ENCODE results near the gene RAB27B. TPM values are rescaled to one million over a fixed set of nuclear protein-coding genes. Genes with fewer than 3 reads are reported as not detected.

The RAB27B gene
- total RNA-seq, 2 experiments from 2014 or later, result 2.4 to 2.5 TPM

- CTCF ChIA-PET, result no interaction called here
- no peaks in the 10 kb centered on the region for H3K9me3 Mint-ChIP-seq
- no peaks in the 10 kb centered on the region for H3K4me1 Mint-ChIP-seq (ENCODE audit: low read depth)
- Histone ChIP-seq H3K4me1 (ENCODE audit: insufficient read depth, low read length) (no peaks in the 10 kb centered on the region), H3K4me3 (ENCODE audit: low read length) (no peak overlapping the region), H3K27ac (ENCODE audit: low read depth in 1 of 2, low read length in 2 of 2) (no peak overlapping the region), H3K27me3 (ENCODE audit: control insufficient read depth in 1 of 2, insufficient read depth in 2 of 2, low read length in 2 of 2) (no peaks in the 10 kb centered on the region), H3K36me3 (ENCODE audit: insufficient read depth, low read length) (no peaks in the 10 kb centered on the region), H3K9me3 (ENCODE audit: control insufficient read depth in 1 of 2, insufficient read depth in 1 of 2, low read length in 2 of 2) (no peaks in the 10 kb centered on the region)
- no peak overlapping the region for H3K4me3 Mint-ChIP-seq
- no peaks in the 10 kb centered on the region for H3K36me3 Mint-ChIP-seq (ENCODE audit: low read depth)
- TF ChIP-seq, protein P1, sequence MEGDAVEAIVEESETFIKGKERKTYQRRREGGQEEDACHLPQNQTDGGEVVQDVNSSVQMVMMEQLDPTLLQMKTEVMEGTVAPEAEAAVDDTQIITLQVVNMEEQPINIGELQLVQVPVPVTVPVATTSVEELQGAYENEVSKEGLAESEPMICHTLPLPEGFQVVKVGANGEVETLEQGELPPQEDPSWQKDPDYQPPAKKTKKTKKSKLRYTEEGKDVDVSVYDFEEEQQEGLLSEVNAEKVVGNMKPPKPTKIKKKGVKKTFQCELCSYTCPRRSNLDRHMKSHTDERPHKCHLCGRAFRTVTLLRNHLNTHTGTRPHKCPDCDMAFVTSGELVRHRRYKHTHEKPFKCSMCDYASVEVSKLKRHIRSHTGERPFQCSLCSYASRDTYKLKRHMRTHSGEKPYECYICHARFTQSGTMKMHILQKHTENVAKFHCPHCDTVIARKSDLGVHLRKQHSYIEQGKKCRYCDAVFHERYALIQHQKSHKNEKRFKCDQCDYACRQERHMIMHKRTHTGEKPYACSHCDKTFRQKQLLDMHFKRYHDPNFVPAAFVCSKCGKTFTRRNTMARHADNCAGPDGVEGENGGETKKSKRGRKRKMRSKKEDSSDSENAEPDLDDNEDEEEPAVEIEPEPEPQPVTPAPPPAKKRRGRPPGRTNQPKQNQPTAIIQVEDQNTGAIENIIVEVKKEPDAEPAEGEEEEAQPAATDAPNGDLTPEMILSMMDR (IDR thresholded peaks at IDR 0.05), result peak; percentile 26
- DNase-seq, result no peak
- ATAC-seq (ENCODE audit: poor library complexity), result no peak
- intact Hi-C loops (cut with DNase I, micrococcal nuclease), result no loop called here
- no peak overlapping the region for H3K27ac Mint-ChIP-seq
- POLR2A ChIA-PET, result no interaction called here
- no peaks in the 10 kb centered on the region for H3K27me3 Mint-ChIP-seq
These were observed 71.2 kb downstream of the RAB27B start for GRCh38 chr18:54899500-54899899.

GRCh38 chr18:54900290-54900689 is 72.0 kb downstream of the RAB27B start:
- DNase-seq, result no peak
- Mint-ChIP-seq H3K4me3 (no peak overlapping the region), H3K4me1 (ENCODE audit: low read depth) (no peaks in the 10 kb centered on the region), H3K9me3 (no peaks in the 10 kb centered on the region), H3K27me3 (no peaks in the 10 kb centered on the region), H3K27ac (no peak overlapping the region), H3K36me3 (ENCODE audit: low read depth) (no peaks in the 10 kb centered on the region)
- no peaks in the 10 kb centered on the region for H3K36me3 ChIP-seq (ENCODE audit: insufficient read depth, low read length)
- TF ChIP-seq, protein P1 (IDR thresholded peaks at IDR 0.05), result no peak
- ChIA-PET POLR2A (no interaction called here), CTCF (no interaction called here)
- no peaks in the 10 kb centered on the region for H3K9me3 ChIP-seq (ENCODE audit: control insufficient read depth in 1 of 2, insufficient read depth in 1 of 2, low read length in 2 of 2)
- no peak for ATAC-seq (ENCODE audit: poor library complexity)
- intact Hi-C loops (cut with DNase I, micrococcal nuclease), result no loop called here
- no peak overlapping the region for H3K27ac ChIP-seq (ENCODE audit: low read depth in 1 of 2, low read length in 2 of 2)
- H3K4me1 ChIP-seq (ENCODE audit: insufficient read depth, low read length), result no peaks in the 10 kb centered on the region
- H3K27me3 ChIP-seq (ENCODE audit: control insufficient read depth in 1 of 2, insufficient read depth in 2 of 2, low read length in 2 of 2), result no peaks in the 10 kb centered on the region
- no peak overlapping the region for H3K4me3 ChIP-seq (ENCODE audit: low read length)

DNA sequence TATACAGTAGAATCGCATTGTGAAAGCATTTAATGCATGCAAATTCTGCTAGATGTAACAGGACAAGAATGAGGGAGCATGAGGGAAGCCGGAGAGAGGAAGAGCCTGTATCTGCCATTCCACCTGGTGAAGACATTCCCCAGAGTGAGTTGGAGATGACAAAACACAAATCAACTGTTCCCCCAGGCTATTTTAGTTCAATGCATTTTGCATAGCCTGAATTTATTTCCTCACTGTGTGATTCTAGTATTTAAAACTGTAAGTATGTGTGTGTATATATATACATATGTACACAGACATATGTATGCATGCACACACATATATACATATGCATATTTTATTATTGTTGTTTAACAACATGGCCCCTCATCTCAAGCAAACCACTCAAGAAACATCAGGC is 76.3 kb downstream of the RAB27B start:
- no peaks in the 10 kb centered on the region for H3K4me1 ChIP-seq (ENCODE audit: insufficient read depth, low read length)
- Mint-ChIP-seq H3K4me3 (no peak overlapping the region), H3K27me3 (no peaks in the 10 kb centered on the region), H3K27ac (no peak overlapping the region), H3K9me3 (no peaks in the 10 kb centered on the region), H3K36me3 (ENCODE audit: low read depth) (no peaks in the 10 kb centered on the region), H3K4me1 (ENCODE audit: low read depth) (no peaks in the 10 kb centered on the region)
- no peaks in the 10 kb centered on the region for H3K9me3 ChIP-seq (ENCODE audit: control insufficient read depth in 1 of 2, insufficient read depth in 1 of 2, low read length in 2 of 2)
- CTCF ChIA-PET, result no interaction called here
- no peak overlapping the region for H3K4me3 ChIP-seq (ENCODE audit: low read length)
- POLR2A ChIA-PET, result no interaction called here
- H3K27me3 ChIP-seq (ENCODE audit: control insufficient read depth in 1 of 2, insufficient read depth in 2 of 2, low read length in 2 of 2), result no peaks in the 10 kb centered on the region
- no peaks in the 10 kb centered on the region for H3K36me3 ChIP-seq (ENCODE audit: insufficient read depth, low read length)
- no peak overlapping the region for H3K27ac ChIP-seq (ENCODE audit: low read depth in 1 of 2, low read length in 2 of 2)
- intact Hi-C loops (cut with DNase I, micrococcal nuclease), result no loop called here
- TF ChIP-seq, protein P1 (IDR thresholded peaks at IDR 0.05), result no peak
- ATAC-seq (ENCODE audit: poor library complexity) (no peak), DNase-seq (no peak)

All from CD4-positive, alpha-beta T cell (primary cell).